Smooth muscle cell (in vitro differentiated cells): ENCODE measurements around the gene PPP1R7. TPM values are rescaled to one million over a fixed set of nuclear protein-coding genes. Genes with fewer than 3 reads are reported as not detected.

Experiments used
- DNase-seq: peaks from one replicate; lab custom pipeline; 2025; ENCODE audit not compliant: unreplicated experiment; lab: John Stamatoyannopoulos, UW
- H2AFZ ChIP-seq: fragments of 200-600 bp; sonication (generic); 2 replicates; pipeline ENCODE4 v1.6.0; 2016; ENCODE audit warnings: antibody characterized with exemption, low read depth, mild to moderate bottlenecking
- H3F3A ChIP-seq: fragments of 200-600 bp; sonication (generic); 2 replicates; pipeline ENCODE4 v1.6.0; 2017; ENCODE audit warnings: antibody characterized with exemption, low read depth
- H3K27ac ChIP-seq: fragments of 200-600 bp; sonication (generic); 2 replicates; pipeline ENCODE4 v1.5.1; 2016; ENCODE audit warnings: low read depth, mild to moderate bottlenecking
- H3K27me3 ChIP-seq: fragments of 200-600 bp; sonication (generic); 2 replicates; pipeline ENCODE4 v1.6.1; 2016; ENCODE audit warnings: low read depth, mild to moderate bottlenecking
- H3K36me3 ChIP-seq: fragments of 200-600 bp; sonication (generic); 2 replicates; pipeline ENCODE4 v1.5.1; 2016; ENCODE audit warnings: low read depth
- H3K4me1 ChIP-seq: fragments of 200-600 bp; sonication (generic); 2 replicates; pipeline ENCODE4 v1.5.1; 2016; ENCODE audit warnings: low read depth
- H3K4me2 ChIP-seq: fragments of 200-600 bp; sonication (generic); 2 replicates; pipeline ENCODE4 v1.6.0; 2016; ENCODE audit warnings: mild to moderate bottlenecking
- H3K4me3 ChIP-seq: fragments of 200-600 bp; sonication (generic); 2 replicates; pipeline ENCODE4 v1.5.1; 2016; ENCODE audit warnings: mild to moderate bottlenecking
- H3K79me2 ChIP-seq: fragments of 200-600 bp; sonication (generic); 2 replicates; pipeline ENCODE4 v1.6.0; 2016; ENCODE audit warnings: low read depth, mild to moderate bottlenecking
- H3K9ac ChIP-seq: fragments of 200-600 bp; sonication (generic); 2 replicates; pipeline ENCODE4 v1.6.0; 2016; ENCODE audit warnings: low read depth
- H3K9me3 ChIP-seq: fragments of 200-600 bp; sonication (generic); replicated peaks from 2 replicates; pipeline ENCODE4 v1.5.1; 2016; ENCODE audit warnings: low read depth
- H4K20me1 ChIP-seq: fragments of 200-600 bp; sonication (generic); 2 replicates; pipeline ENCODE4 v1.6.0; 2016; ENCODE audit warnings: low read depth
- CTCF ChIP-seq: fragments of 200-600 bp; sonication (generic); IDR thresholded peaks from 2 replicates; pipeline ENCODE4 v1.5.1; 2017; ENCODE audit warnings: borderline replicate concordance, mild to moderate bottlenecking, antibody characterized with exemption; ENCODE audit not compliant: insufficient read depth, poor library complexity, severe bottlenecking
- WGBS: methylation state at CpG from one replicate; pipeline ENCODE4 v1.1.7; 2016; ENCODE audit warnings: low lambda C conversion rate; 5-methylcytosine and 5-hydroxymethylcytosine counted together
- polyA plus RNA-seq: library from polyadenylated mRNA; unstranded; fragments of >200 nt; fragmentation: Nextera tagmentation; extraction: Ambion mirVana; gene quantifications from 2 replicates; pipeline ENCODE4 v1.2.1, GENCODE V29; 2016
- small RNA-seq: library from RNA; depleted of rRNA; stranded (forward); fragments of <200 nt; gene quantifications from one replicate; pipeline ENCODE3, GENCODE V24; 2014
- total RNA-seq: library from RNA; depleted of rRNA; stranded (reverse); fragments of >200 nt; gene quantifications from 2 replicates; pipeline ENCODE4 v1.2.3, GENCODE V29; 2014

The PPP1R7 gene
- total and polyA plus RNA-seq, 2 experiments from 2014 or later: 54.3 to 74.9 TPM

- Histone ChIP-seq H4K20me1 (peaks cover 100% of the 10 kb centered on the region), H3K9me3 (no peaks in the 10 kb centered on the region), H3F3A (peaks cover 59% of the 10 kb centered on the region), H3K27ac (no peak overlapping the region), H3K4me3 (no peak overlapping the region), H3K27me3 (no peaks in the 10 kb centered on the region), H3K4me2 (no peak overlapping the region), H3K36me3 (peaks cover 15% of the 10 kb centered on the region), H2AFZ (no peak overlapping the region), H3K9ac (no peak overlapping the region), H3K79me2 (peaks cover 21% of the 10 kb centered on the region), H3K4me1 (no peaks in the 10 kb centered on the region)
- no peak for DNase-seq
- 94% methylated on average over 13 of the region's 13 CpGs for WGBS
- TF ChIP-seq CTCF: no peak
These were observed 82.7 kb downstream of the PPP1R7 start for GRCh38 chr2:241232736-241233575.

Small RNAs within 50 kb of the gene (small RNA-seq; reads per million reads assigned to genes)
- gene AC005237.2: not detected

Other genes starting within 250 kb of the PPP1R7 start
- gene CROCC2, start 244.1 kb upstream of the PPP1R7 start, total RNA-seq: not detected in 2 replicates
- not detected in 2 replicates for gene CROCC2, start 244.1 kb upstream of the PPP1R7 start, polyA plus RNA-seq
- gene SNED1, start 151.8 kb upstream of the PPP1R7 start, total RNA-seq: 0.36 and 0.81 TPM in 2 replicates
- 1.1 and 3.0 TPM in 2 replicates for gene SNED1, start 151.8 kb upstream of the PPP1R7 start, polyA plus RNA-seq
- gene MTERF4, start 48.2 kb upstream of the PPP1R7 start, total RNA-seq: 27.3 and 38.6 TPM in 2 replicates
- 13.7 and 18.6 TPM in 2 replicates for gene MTERF4, start 48.2 kb upstream of the PPP1R7 start, polyA plus RNA-seq
- 2.6 and 8.9 TPM in 2 replicates for gene PASK, start 995 bp upstream of the PPP1R7 start, total RNA-seq
- gene PASK, start 995 bp upstream of the PPP1R7 start, polyA plus RNA-seq: 2.6 and 3.9 TPM in 2 replicates
- gene ANO7, start 38.2 kb downstream of the PPP1R7 start, total RNA-seq: 0.36 and 1.3 TPM in 2 replicates
- gene ANO7, start 38.2 kb downstream of the PPP1R7 start, polyA plus RNA-seq: 1.4 and 4.9 TPM in 2 replicates
- 504 and 559 TPM in 2 replicates for gene HDLBP, start 165.2 kb downstream of the PPP1R7 start, total RNA-seq
- 545 and 601 TPM in 2 replicates for gene HDLBP, start 165.2 kb downstream of the PPP1R7 start, polyA plus RNA-seq
- 443 and 523 TPM in 2 replicates for gene SEPTIN2, start 165.5 kb downstream of the PPP1R7 start, total RNA-seq
- 314 and 344 TPM in 2 replicates for gene SEPTIN2, start 165.5 kb downstream of the PPP1R7 start, polyA plus RNA-seq
- gene FARP2, start 205.8 kb downstream of the PPP1R7 start, total RNA-seq: 27.4 and 27.6 TPM in 2 replicates
- 15.9 and 18.4 TPM in 2 replicates for gene FARP2, start 205.8 kb downstream of the PPP1R7 start, polyA plus RNA-seq